K562 (cell line): ENCODE measurements around the gene CALU. TPM values are rescaled to one million over a fixed set of nuclear protein-coding genes. Genes with fewer than 3 reads are reported as not detected.

Experiments
- CBFA2T3 ChIP-seq: fragments of 450-650 bp; IDR thresholded peaks from 2 replicates; pipeline ENCODE4 v1.6.1; 2017
- CBX2 ChIP-seq: fragments of 200-600 bp; sonication (generic); IDR thresholded peaks from one replicate; pipeline ENCODE4 v1.6.1; 2012; ENCODE audit warnings: mild to moderate bottlenecking, low read length, inconsistent platforms; ENCODE audit not compliant: insufficient read depth, poor library complexity, severe bottlenecking
- CEBPB ChIP-seq: fragments of 450-650 bp; IDR thresholded peaks from 2 replicates; pipeline ENCODE4 v1.6.1; 2016; ENCODE audit warnings: missing genetic modification characterization, missing compliant biosample characterization
- CREB5 ChIP-seq: fragments of 250-450 bp; sonication (Bioruptor Pico); IDR thresholded peaks from 2 replicates; pipeline ENCODE4 v1.5.0; 2020; ENCODE audit warnings: mild to moderate bottlenecking
- CSDE1 ChIP-seq, 2 experiments: fragments of 450-650 bp; IDR thresholded peaks; 2 replicates each; pipeline ENCODE4 v1.6.1; 2016; ENCODE audit warnings: mild to moderate bottlenecking in 1 of 2
- DPF2 ChIP-seq: fragments of 450-650 bp; IDR thresholded peaks from 2 replicates; pipeline ENCODE4 v1.6.1; 2016
- GATAD2B ChIP-seq: fragments of 450-650 bp; IDR thresholded peaks from 2 replicates; pipeline ENCODE4 v1.6.1; 2017; ENCODE audit warnings: mild to moderate bottlenecking, borderline replicate concordance
- HDAC1 ChIP-seq, 2 experiments: fragments of 450-650 bp; IDR thresholded peaks; 2 replicates each; pipeline ENCODE4 v1.6.1; 2016 to 2017; ENCODE audit warnings: inconsistent platforms in 1 of 2, mild to moderate bottlenecking in 1 of 2, moderate library complexity in 1 of 2
- HIVEP1 ChIP-seq: fragments of 250-450 bp; sonication (Bioruptor Pico); IDR thresholded peaks from 2 replicates; pipeline ENCODE4 v1.4.0; 2020; ENCODE audit warnings: mild to moderate bottlenecking
- KLF13 ChIP-seq: fragments of 450-650 bp; IDR thresholded peaks from 2 replicates; pipeline ENCODE4 v1.6.1; 2016; ENCODE audit warnings: missing genetic modification characterization, low read depth, mild to moderate bottlenecking, missing compliant biosample characterization, moderate library complexity, borderline replicate concordance
- MAZ ChIP-seq, 2 experiments: fragments of 450-650 bp in 1 of 2; sonication (generic) in 1 of 2; formaldehyde crosslinking; IDR thresholded peaks in 1 of 2; conservative IDR thresholded peaks in 1 of 2; 2 replicates each; pipeline versions ENCODE4 v1.4.0 to v1.5.0; 2020; ENCODE audit warnings: mild to moderate bottlenecking in 1 of 2, missing genetic modification reagents in 1 of 2
- MBD2 ChIP-seq: sonication (generic); IDR thresholded peaks from 2 replicates; pipeline ENCODE4 v1.6.1; 2016; ENCODE audit warnings: low read depth, borderline replicate concordance
- MLLT1 ChIP-seq, 2 experiments: fragments of 450-650 bp; IDR thresholded peaks; 2 replicates each; pipeline ENCODE4 v1.6.1; 2016
- MTA3 ChIP-seq: fragments of 450-650 bp; formaldehyde crosslinking; IDR thresholded peaks from 2 replicates; pipeline ENCODE4 v1.6.1; 2017; ENCODE audit warnings: mild to moderate bottlenecking, borderline replicate concordance
- MYNN ChIP-seq, 2 experiments: sonication (generic); formaldehyde crosslinking in 1 of 2; IDR thresholded peaks; 2 replicates each; pipeline versions ENCODE4 v1.5.0 to v1.6.1; 2016 to 2020; ENCODE audit warnings: antibody characterized with exemption in 1 of 2, missing genetic modification reagents in 1 of 2
- NCOA4 ChIP-seq: fragments of 450-650 bp; IDR thresholded peaks from 2 replicates; pipeline ENCODE4 v1.6.1; 2018; ENCODE audit warnings: mild to moderate bottlenecking; ENCODE audit not compliant: partially characterized antibody
- NR3C1 ChIP-seq: sonication (generic); formaldehyde crosslinking; IDR thresholded peaks from 2 replicates; pipeline ENCODE4 v1.8.1; 2022; ENCODE audit warnings: missing genetic modification reagents
- PHF8 ChIP-seq: fragments of 200-600 bp; sonication (generic); IDR thresholded peaks from 2 replicates; pipeline ENCODE4 v1.6.1; 2012; ENCODE audit warnings: mixed run types, mild to moderate bottlenecking, inconsistent platforms, low read length, moderate library complexity, borderline replicate concordance
- SETDB1 ChIP-seq: IDR thresholded peaks from one replicate; pipeline ENCODE4 v1.6.1; 2012; ENCODE audit warnings: low read length, control low read depth, inconsistent platforms
- SFPQ ChIP-seq: fragments of 200-400 bp; formaldehyde crosslinking; IDR thresholded peaks from 2 replicates; pipeline ENCODE4 v1.6.1; 2017; ENCODE audit warnings: mild to moderate bottlenecking, low read depth, low read length, moderate library complexity
- SLC30A9 ChIP-seq: fragments of 250-450 bp; sonication (Bioruptor Pico); IDR thresholded peaks from 2 replicates; pipeline ENCODE4 v1.8.0; 2022; ENCODE audit warnings: mild to moderate bottlenecking, moderate library complexity
- THRB ChIP-seq: fragments of 450-650 bp; formaldehyde crosslinking; conservative IDR thresholded peaks from 2 replicates; pipeline ENCODE4 v1.4.0; 2022; ENCODE audit warnings: mild to moderate bottlenecking, missing genetic modification characterization
- ZNF24 ChIP-seq: fragments of 450-650 bp; IDR thresholded peaks from 2 replicates; pipeline ENCODE4 v1.6.1; 2016
- ZNF3 ChIP-seq: fragments of 250-450 bp; sonication (Bioruptor Pico); IDR thresholded peaks from 2 replicates; pipeline ENCODE4 v1.5.0; 2021; ENCODE audit warnings: mild to moderate bottlenecking, moderate library complexity
- polyA plus RNA-seq, 8 experiments: library from polyadenylated mRNA; depleted of rRNA in 4 of 8; stranded (reverse) in 5 of 8; unstranded in 3 of 8; fragments of >200 nt; fragmentation: Nextera tagmentation in 2 of 8; fragmentation: Illumina TruSeq in 1 of 8; extraction: Ambion mirVana in 2 of 8; extraction: Trizol in 1 of 8; gene quantifications; 2 replicates each; pipeline versions ENCODE4 v1.2.1 to v1.2.3, GENCODE V29; 2011 to 2014; ENCODE audit warnings: inconsistent platforms in 1 of 8, missing spikeins in 1 of 8
- total RNA-seq, 7 experiments: library from RNA; depleted of rRNA in 6 of 7; stranded (reverse); fragments of >200 nt in 6 of 7; fragmentation: Illumina TruSeq in 2 of 7; extraction: Trizol in 2 of 7; gene quantifications; 2 replicates each; pipeline versions ENCODE4 v1.2.1 to v1.2.3, GENCODE V29; 2011 to 2021; ENCODE audit warnings: low replicate concordance in 1 of 7

The CALU gene
- total and polyA plus RNA-seq, 9 of the 15 experiments (the other 6 are each of a cell fraction or from before 2014, with no cell fraction given): 166 to 286 (median 215) TPM

- TF ChIP-seq CREB5 (no peak), HDAC1 (IDR thresholded peaks at IDR 0.05) (peak; percentile 6 to 71; a peak in 3 of 4 replicates), CEBPB (tag) (0 out of 2 replicates have a peak, but pooled peaks have one; percentile 29), CSDE1 (IDR thresholded peaks at IDR 0.05) (peak in 1 of 2 experiments; percentile 27; a peak in 1 of 4 replicates), GATAD2B (no peak; the same call in 1 of the 2 replicates), ZNF24 (no peak; the same call in 1 of the 2 replicates), NR3C1 (CRISPR knock-in tag) (no peak), MLLT1 (IDR thresholded peaks at IDR 0.05) (peak; percentile 68 to 77; a peak in 3 of 4 replicates), THRB (peak; percentile 36; the same call in 1 of the 2 replicates), CBX2 (no peak), SLC30A9 (CRISPR knock-in tag) (no peak), CBFA2T3 (peak; percentile 49), DPF2 (peak; percentile 94), MBD2 (no peak), KLF13 (peak; percentile 76; the same call in 1 of the 2 replicates), MTA3 (no peak), MAZ (CRISPR knock-in tag; conservative IDR thresholded peaks at IDR 0.05 in 1 of 2, IDR thresholded peaks at IDR 0.05 in 1 of 2) (no peak), MYNN (IDR thresholded peaks at IDR 0.05) (0 out of 2 replicates have a peak, but pooled peaks have one; percentile 27), MYNN (CRISPR knock-in tag; IDR thresholded peaks at IDR 0.05) (no peak), SETDB1 (no peak), SFPQ (no peak), HIVEP1 (CRISPR knock-in tag) (no peak), ZNF3 (CRISPR knock-in tag) (no peak), NCOA4 (no peak), PHF8 (no peak; the same call in 1 of the 2 replicates)
Observed at GRCh38 chr7:128738570-128739047, 550 bp upstream of the CALU start (continued).
